ENCODE data around the gene CCNL2. TPM values are rescaled to one million over a fixed set of nuclear protein-coding genes. Genes with fewer than 3 reads are reported as not detected.

CCNL2 gene
- total and polyA plus RNA-seq, 2 of the 13 experiments (the other 11 are each of a cell fraction or from before 2014, with no cell fraction given): 105 to 340 TPM

DNA sequence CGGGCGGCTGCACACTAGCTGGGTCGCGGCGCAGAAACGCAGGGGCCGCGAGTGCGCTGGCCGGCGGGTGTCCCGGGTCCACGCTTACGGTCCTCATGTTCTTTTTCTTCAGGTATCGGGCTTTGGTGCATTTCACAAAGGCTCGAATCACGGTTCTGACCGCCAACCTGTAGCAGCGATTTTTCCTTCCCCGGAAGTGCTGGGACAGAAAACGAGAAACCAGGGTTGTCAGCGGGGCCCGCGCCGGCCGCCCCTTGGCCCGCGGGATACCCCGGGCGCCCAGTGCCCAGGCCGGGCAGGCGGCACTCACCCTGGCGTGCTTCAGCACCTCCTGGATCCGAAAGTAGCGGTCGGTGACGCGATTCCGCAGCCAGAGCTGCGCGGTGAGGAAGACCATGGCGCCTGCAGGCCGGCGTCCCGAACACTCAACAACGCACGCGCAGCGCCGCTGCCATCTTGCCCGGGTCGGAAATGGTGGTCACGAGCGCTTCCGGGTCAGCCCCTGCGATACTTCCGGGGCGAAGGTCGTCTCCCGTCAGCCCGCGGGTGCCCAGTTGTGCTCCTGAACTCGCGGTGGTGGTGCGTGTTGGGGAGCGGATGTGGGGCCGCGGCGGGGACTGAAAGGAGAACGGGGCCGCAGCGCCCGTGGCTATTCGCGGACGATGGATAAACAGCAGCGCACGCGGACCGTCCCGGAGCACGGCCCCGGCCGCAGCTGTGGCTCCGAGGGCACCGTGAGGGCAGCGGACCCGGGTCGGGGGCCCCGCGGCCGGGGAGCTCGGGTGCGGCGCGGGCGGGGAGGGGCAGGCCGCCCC, 7.9 kb upstream of the CCNL2 start, which contains the start of gene MRPL20 (continued):
- TF ChIP-seq, protein P1, sequence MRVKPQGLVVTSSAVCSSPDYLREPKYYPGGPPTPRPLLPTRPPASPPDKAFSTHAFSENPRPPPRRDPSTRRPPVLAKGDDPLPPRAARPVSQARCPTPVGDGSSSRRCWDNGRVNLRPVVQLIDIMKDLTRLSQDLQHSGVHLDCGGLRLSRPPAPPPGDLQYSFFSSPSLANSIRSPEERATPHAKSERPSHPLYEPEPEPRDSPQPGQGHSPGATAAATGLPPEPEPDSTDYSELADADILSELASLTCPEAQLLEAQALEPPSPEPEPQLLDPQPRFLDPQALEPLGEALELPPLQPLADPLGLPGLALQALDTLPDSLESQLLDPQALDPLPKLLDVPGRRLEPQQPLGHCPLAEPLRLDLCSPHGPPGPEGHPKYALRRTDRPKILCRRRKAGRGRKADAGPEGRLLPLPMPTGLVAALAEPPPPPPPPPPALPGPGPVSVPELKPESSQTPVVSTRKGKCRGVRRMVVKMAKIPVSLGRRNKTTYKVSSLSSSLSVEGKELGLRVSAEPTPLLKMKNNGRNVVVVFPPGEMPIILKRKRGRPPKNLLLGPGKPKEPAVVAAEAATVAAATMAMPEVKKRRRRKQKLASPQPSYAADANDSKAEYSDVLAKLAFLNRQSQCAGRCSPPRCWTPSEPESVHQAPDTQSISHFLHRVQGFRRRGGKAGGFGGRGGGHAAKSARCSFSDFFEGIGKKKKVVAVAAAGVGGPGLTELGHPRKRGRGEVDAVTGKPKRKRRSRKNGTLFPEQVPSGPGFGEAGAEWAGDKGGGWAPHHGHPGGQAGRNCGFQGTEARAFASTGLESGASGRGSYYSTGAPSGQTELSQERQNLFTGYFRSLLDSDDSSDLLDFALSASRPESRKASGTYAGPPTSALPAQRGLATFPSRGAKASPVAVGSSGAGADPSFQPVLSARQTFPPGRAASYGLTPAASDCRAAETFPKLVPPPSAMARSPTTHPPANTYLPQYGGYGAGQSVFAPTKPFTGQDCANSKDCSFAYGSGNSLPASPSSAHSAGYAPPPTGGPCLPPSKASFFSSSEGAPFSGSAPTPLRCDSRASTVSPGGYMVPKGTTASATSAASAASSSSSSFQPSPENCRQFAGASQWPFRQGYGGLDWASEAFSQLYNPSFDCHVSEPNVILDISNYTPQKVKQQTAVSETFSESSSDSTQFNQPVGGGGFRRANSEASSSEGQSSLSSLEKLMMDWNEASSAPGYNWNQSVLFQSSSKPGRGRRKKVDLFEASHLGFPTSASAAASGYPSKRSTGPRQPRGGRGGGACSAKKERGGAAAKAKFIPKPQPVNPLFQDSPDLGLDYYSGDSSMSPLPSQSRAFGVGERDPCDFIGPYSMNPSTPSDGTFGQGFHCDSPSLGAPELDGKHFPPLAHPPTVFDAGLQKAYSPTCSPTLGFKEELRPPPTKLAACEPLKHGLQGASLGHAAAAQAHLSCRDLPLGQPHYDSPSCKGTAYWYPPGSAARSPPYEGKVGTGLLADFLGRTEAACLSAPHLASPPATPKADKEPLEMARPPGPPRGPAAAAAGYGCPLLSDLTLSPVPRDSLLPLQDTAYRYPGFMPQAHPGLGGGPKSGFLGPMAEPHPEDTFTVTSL (CRISPR knock-in tag; IDR thresholded peaks at IDR 0.05; ENCODE audit: borderline replicate concordance): no peak
- TF ChIP-seq TBP (CRISPR knock-in tag; IDR thresholded peaks at IDR 0.05) (no peak), REXO4 (CRISPR knock-in tag; IDR thresholded peaks at IDR 0.05; ENCODE audit: borderline replicate concordance) (no peak), PLRG1 (conservative IDR thresholded peaks at IDR 0.05) (no peak), PPARG (CRISPR knock-in tag; conservative IDR thresholded peaks at IDR 0.05) (peak; percentile 53), NAIF1 (CRISPR knock-in tag; IDR thresholded peaks at IDR 0.05; ENCODE audit: borderline replicate concordance) (no peak), MTF1 (CRISPR knock-in tag; IDR thresholded peaks at IDR 0.05) (no peak), FOSL2 (CRISPR knock-in tag; IDR thresholded peaks at IDR 0.05) (peak; percentile 66), ZNF619 (CRISPR knock-in tag; IDR thresholded peaks at IDR 0.05) (peak; percentile 83; the same call in 1 of the 2 replicates), ZNF552 (CRISPR knock-in tag; IDR thresholded peaks at IDR 0.05; ENCODE audit: borderline replicate concordance) (no peak), NCOA2 (CRISPR knock-in tag; IDR thresholded peaks at IDR 0.05) (peak; percentile 70), ZNF563 (CRISPR knock-in tag; IDR thresholded peaks at IDR 0.05) (peak; percentile 92), JDP2 (CRISPR knock-in tag; IDR thresholded peaks at IDR 0.05; ENCODE audit: borderline replicate concordance) (peak; percentile 36; the same call in 1 of the 2 replicates), KDM6A (CRISPR knock-in tag; IDR thresholded peaks at IDR 0.05; ENCODE audit: low read depth) (no peak)
- TF ChIP-seq, protein P2, sequence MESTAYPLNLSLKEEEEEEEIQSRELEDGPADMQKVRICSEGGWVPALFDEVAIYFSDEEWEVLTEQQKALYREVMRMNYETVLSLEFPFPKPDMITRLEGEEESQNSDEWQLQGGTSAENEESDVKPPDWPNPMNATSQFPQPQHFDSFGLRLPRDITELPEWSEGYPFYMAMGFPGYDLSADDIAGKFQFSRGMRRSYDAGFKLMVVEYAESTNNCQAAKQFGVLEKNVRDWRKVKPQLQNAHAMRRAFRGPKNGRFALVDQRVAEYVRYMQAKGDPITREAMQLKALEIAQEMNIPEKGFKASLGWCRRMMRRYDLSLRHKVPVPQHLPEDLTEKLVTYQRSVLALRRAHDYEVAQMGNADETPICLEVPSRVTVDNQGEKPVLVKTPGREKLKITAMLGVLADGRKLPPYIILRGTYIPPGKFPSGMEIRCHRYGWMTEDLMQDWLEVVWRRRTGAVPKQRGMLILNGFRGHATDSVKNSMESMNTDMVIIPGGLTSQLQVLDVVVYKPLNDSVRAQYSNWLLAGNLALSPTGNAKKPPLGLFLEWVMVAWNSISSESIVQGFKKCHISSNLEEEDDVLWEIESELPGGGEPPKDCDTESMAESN (CRISPR knock-in tag; conservative IDR thresholded peaks at IDR 0.05): peak; percentile 95
- TF ChIP-seq, protein P3, sequence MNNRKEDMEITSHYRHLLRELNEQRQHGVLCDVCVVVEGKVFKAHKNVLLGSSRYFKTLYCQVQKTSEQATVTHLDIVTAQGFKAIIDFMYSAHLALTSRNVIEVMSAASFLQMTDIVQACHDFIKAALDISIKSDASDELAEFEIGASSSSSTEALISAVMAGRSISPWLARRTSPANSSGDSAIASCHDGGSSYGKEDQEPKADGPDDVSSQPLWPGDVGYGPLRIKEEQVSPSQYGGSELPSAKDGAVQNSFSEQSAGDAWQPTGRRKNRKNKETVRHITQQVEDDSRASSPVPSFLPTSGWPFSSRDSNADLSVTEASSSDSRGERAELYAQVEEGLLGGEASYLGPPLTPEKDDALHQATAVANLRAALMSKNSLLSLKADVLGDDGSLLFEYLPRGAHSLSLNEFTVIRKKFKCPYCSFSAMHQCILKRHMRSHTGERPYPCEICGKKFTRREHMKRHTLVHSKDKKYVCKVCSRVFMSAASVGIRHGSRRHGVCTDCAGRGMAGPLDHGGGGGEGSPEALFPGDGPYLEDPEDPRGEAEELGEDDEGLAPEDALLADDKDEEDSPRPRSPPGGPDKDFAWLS (CRISPR knock-in tag; IDR thresholded peaks at IDR 0.05; ENCODE audit: borderline replicate concordance): no peak
- TF ChIP-seq, protein P4, sequence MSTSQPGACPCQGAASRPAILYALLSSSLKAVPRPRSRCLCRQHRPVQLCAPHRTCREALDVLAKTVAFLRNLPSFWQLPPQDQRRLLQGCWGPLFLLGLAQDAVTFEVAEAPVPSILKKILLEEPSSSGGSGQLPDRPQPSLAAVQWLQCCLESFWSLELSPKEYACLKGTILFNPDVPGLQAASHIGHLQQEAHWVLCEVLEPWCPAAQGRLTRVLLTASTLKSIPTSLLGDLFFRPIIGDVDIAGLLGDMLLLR (CRISPR knock-in tag; IDR thresholded peaks at IDR 0.05): peak; percentile 94
- TF ChIP-seq, protein P5, sequence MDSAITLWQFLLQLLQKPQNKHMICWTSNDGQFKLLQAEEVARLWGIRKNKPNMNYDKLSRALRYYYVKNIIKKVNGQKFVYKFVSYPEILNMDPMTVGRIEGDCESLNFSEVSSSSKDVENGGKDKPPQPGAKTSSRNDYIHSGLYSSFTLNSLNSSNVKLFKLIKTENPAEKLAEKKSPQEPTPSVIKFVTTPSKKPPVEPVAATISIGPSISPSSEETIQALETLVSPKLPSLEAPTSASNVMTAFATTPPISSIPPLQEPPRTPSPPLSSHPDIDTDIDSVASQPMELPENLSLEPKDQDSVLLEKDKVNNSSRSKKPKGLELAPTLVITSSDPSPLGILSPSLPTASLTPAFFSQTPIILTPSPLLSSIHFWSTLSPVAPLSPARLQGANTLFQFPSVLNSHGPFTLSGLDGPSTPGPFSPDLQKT (CRISPR knock-in tag; IDR thresholded peaks at IDR 0.05; ENCODE audit: borderline replicate concordance): peak; percentile 77; the same call in 1 of the 2 replicates
